Tongue (tissue), 2 donors: ENCODE data around the gene RFTN1. TPM values are rescaled to one million over a fixed set of nuclear protein-coding genes. Genes with fewer than 3 reads are reported as not detected.
"Not testable (repeated sequence)": the region's sequence is repeated elsewhere in the genome, so short reads cannot be mapped to it uniquely, and the experiment has no call there.

Experiments
- DNase-seq: peaks from one replicate; pipeline ENCODE4 v3.0.0-alpha.2; 2015
- total RNA-seq: library from RNA; depleted of rRNA; stranded (reverse); fragments of >200 nt; gene quantifications from one replicate; pipeline ENCODE4 v1.2.3, GENCODE V29; 2014

Gene RFTN1
- total RNA-seq, 1 donor from 2014 or later, result 23.7 TPM

DNA sequence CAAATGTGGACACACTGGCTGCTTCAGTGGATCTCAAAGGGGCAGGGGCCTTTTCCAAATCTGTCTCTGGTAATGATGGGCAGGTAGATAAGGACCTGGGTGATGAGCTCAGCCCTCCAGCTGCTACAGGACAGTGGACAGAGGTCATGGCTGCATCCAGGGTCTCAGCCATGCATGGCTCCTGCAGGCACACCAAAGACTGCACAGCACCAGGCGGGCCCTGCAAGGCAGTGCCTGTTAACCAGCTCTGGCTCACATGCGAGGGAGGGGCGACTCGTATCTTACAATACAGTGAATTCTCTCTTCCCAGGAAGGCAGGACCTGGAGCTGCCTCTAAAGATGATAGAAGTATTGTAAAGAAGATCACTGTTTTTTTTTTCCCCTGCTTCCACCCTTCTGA is 189.8 kb downstream of the RFTN1 start:
- no peak for DNase-seq

- DNase-seq, result no peak
Observed at GRCh38 chr3:16322189-16322588, 191.3 kb downstream of the RFTN1 start.

- no peak for DNase-seq
Observed at GRCh38 chr3:16320711-16321110, 192.8 kb downstream of the RFTN1 start.

DNA sequence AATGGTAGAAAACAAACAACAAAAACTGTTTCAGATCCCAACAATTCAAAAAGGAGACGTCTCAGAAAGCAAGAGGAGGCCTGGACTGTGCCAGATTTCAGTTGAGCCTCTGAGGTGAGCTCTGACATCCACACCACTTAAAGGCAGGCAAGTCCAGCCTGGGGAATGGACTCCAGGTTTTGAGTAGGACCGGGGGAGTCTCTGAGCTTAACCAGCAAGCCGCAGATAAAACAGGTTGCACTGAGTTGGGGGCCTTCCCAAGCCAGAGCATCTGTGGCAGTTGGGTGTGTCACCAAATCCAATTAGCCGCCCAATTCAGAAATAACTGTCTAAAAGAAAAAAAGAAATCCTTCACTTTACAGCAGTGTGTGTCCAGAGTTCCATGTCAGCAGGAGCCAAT is 193.8 kb downstream of the RFTN1 start:
- no peak for DNase-seq

- DNase-seq, result no peak
Observed at GRCh38 chr3:16319307-16319706, 194.2 kb downstream of the RFTN1 start.

DNA sequence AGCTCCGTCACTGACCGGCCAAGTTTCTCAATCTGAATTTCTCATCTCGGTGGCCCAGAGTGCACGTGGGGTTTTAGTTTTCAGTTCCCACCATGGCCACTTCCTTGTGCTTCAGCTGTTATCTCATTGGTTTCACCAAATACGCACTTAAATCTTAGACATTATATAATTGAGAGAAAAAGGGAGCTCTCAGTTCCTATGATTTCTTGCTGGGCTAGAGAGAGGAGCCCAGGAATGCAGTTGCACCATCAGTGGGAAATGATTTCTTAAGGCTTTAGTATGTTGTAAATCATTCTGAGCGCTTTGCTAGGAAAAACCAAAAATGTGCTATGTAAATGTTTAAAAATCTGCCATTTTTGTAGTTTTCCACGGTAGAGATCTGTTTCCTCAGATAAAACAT is 195.3 kb downstream of the RFTN1 start:
- no peak for DNase-seq

DNA sequence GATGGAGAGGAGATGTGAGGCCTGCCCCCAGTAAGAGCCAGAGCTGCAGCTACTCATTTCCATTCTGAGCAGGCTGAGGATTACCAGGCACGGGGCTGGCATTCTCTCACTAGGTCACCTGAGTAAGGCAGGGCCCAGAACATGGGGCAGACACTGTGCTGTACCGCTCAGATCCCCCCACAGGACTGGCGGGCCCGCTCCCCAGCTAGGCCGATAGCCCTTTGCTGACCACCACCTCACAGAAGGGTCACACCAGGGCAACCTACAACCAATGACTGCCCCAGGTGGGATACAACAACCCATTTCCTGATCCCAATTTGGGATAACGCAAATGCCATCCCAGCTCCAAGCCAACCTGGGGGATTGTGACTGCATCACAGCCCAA is 195.9 kb downstream of the RFTN1 start:
- DNase-seq, result no peak

DNA sequence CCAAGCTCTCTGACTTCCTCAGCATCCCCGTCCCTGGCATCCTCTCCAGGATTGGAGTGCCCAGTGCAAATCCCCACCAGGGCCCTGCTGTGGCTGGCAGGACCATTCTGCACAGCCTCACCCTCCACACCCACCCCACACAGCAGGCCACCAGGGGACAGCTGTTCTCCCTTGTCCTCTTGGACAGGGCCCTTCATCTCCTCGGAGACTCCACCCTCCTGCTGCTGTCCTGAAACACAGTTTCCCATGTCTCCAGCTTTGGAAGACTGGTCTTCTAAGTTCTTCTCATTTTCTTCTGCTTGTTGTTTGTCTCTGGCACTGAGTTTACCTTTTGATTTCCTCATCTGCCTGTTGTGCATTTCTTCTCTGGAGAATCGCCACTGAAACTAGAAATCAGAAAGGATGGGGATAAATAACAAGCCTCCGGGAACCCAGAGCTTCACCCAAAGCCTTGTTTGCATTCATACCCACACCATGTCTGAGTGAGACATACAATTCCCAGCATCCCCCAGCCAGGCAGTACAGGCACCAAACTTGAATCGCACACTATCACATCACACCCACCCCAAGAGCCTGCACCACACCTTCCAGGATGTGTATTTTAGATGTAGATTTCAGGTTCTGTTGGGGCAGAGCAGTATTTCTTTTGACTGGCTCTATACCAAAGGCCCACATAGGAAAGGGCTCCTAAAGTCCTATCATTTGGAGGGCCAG is 196.5 kb downstream of the RFTN1 start:
- peak; percentile 27 for DNase-seq

- no peak for DNase-seq
Observed at GRCh38 chr3:16316396-16316795, 197.1 kb downstream of the RFTN1 start.

- no peak for DNase-seq
Observed at GRCh38 chr3:16315623-16316022, 197.9 kb downstream of the RFTN1 start.

DNA sequence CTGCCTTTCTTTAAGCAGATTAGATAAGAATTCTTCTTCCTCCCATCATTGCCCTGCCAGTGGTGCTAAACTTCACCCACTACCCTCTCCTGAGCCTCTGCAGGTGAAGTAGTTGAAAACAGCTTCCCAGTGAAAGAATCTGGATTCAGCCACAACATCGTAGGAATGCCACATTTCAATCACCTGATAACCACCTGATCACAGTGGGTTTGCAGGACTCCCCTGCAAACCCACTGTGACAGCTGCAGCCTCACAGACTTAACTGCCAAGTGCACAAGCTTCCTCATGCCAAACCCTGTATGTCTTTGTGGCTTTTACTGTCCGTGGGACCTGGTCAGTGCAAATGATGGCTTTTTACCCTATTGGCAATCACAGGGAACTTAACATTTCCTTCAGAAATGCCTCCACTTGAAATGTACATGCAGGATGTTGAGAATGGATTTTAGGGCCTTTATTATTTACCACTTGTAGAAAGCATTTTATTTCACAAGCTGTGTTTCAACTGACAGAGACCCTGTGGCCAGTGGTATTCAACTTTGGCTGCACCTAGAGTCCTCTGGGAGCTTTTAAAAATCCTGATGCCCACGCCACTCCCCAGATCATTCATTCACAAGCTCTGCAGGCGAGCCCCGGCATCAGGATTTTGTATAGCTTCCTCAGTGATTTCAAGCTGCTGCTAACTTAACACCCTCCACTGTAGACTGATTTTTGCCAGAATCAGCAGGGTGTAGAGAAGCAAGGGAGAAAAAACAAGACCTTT is 199.4 kb downstream of the RFTN1 start:
- DNase-seq, result no peak

- no peak for DNase-seq
Observed at GRCh38 chr3:16311960-16312451, 201.5 kb downstream of the RFTN1 start.

DNA sequence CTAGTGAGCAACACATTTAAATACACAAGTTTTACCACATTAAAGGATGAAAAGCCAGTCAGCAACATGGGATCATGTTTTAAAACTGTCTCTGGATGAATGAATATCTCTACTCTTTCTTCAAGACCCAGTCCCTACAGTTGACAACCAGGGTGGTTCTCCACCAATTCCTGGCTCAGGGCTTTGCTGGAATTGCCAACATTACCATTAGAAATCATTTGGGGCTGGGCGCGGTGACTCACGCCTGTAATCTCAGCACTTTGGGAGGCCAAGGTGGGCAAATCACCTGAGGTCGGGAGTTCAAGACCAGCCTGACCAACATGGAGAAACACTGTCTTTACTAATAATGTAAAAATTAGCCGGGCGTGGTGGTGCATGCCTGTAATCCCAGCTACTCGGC is 203.0 kb downstream of the RFTN1 start:
- DNase-seq, result not testable (repeated sequence)

GRCh38 chr3:16309558-16309957 is 203.9 kb downstream of the RFTN1 start:
- DNase-seq, result no peak

- no peak for DNase-seq
Observed at GRCh38 chr3:16308727-16309126, 204.8 kb downstream of the RFTN1 start.

DNA sequence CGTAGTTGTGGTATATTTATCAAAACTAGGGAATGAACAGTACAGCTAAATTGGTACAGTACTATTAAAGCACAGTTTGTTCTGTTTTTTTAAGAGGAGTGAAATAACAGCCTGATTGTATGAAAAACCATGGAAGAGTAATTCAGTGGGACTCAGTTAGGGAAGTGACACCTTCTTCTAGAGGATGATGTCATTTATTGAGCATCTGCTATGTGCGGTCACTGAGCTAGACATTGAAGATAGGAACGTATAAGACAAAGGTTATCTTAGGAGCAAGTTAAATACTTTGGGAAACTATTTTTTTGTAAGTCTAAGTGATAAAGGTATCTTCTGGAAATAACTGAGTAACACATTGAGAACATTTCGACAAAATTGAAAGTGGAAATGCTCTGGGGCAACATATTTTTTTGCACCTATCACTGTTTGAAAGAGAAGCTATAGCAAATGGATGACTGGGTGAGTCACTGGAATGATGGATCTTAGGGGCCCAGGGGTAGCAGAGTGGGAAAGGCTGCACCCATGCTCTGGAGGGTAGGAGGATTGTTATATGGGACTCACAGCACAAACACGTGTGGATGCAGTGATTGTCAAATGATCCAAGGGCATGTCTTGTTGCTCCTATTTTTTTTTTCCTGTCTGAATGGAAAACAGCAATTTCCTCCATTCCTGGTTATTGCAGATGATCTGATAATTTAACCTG is 205.5 kb downstream of the RFTN1 start:
- DNase-seq, result no peak

GRCh38 chr3:16305111-16305541 is 208.4 kb downstream of the RFTN1 start:
- no peak for DNase-seq

DNA sequence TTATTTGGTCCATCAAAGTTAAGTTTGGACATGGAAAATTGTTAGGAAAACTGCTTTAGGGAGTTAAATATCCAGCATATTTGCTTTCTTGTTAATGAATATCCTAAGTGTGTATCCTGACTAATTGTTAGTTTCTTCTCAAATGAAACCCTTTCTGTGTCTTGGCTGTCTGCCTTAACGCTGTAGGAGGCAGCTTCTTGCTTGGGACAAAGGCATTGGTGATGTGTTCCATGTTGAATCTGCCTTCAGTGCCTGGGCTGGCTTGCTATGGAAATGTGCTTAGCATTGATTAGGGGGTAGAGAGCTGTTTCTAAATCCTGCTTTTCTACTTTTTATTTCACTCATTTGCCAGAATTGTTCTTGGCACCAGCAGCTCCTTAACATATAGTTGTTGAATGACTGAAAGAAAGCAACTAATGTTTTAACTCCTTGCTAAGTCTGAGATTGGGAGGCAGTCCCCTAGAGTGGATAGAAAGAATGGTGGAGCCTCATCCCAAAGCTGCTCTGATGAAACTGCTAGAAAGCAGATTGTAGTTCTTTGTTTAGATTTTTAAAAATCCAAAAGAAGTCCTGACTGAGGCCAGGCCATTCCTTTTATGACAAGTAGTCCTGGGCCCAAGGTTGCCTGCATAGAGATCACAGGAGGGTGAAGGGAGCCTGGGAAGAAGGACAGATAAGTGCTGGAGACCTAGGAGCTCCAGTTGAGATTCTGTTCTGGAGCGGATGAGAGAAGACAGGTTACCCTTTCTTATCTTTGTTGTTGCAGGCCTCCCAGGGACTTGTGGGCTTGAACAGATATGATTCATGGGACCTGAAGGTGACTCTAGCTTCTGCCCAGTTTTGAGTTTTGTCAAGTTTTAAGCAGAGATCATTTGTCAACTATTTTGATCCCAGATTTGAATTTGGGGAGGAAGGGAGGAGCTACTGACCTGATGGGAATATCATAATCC is 209.2 kb downstream of the RFTN1 start:
- no peak for DNase-seq

- no peak for DNase-seq
Observed at GRCh38 chr3:16303037-16303575, 210.4 kb downstream of the RFTN1 start.

- DNase-seq, result peak; percentile 14
Observed at GRCh38 chr3:16302082-16302631, 211.3 kb downstream of the RFTN1 start.

- DNase-seq, result no peak
Observed at GRCh38 chr3:16301507-16301906, 212.0 kb downstream of the RFTN1 start.
